GM18526 (cell line): Measurements from ENCODE around the gene KMT5C.

ENCODE experiments used
- POLR2A ChIP-seq: IDR thresholded peaks from 3 replicates; pipeline ENCODE4 v1.6.1; 2011; ENCODE audit not compliant: insufficient read length; ENCODE audit errors: extremely low read depth

The KMT5C gene

DNA sequence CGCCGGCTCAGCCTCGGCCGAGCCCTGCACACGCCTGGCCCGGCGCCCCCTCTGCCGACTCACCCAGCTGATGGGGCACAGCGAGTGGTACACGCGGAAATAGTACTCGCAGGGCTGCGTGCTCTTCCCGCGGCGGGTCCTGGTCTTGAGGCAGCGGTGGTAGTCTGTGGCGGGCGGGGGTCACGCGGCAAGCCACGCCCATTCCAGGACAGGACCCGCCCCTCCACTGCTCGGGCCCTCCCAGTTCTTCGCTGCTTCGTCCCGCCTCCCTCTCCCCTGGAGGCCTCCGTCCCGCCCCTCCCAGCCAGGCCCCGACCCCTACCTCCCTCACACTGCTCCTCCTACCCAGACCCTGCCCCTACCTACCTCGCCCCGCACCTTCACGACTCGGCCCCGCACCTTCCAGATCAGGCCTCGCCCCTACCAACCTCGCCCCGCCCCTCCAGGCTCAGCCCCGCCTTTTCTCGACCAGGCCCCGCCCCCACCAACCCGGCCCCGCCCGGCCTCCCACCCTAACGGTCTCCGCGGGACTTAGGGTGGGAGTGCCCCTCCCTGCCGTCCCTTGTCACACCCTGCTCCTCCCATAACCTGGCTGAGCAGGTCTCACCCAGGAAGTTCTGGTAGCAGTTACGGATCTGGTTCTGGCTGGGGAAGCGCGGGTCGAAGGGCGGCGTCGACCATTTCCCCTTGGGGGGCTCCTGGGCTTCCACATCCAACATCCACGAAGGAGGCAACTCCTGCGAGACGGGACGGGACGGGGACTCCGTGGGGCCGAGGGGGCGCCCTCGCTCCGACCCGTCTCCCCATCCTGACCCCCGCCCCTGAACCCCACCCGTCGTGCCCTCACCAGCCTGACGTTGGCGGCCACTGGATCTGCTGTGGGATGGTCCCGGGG, 14.4 kb downstream of the KMT5C start:
- no peak for TF ChIP-seq POLR2A

DNA sequence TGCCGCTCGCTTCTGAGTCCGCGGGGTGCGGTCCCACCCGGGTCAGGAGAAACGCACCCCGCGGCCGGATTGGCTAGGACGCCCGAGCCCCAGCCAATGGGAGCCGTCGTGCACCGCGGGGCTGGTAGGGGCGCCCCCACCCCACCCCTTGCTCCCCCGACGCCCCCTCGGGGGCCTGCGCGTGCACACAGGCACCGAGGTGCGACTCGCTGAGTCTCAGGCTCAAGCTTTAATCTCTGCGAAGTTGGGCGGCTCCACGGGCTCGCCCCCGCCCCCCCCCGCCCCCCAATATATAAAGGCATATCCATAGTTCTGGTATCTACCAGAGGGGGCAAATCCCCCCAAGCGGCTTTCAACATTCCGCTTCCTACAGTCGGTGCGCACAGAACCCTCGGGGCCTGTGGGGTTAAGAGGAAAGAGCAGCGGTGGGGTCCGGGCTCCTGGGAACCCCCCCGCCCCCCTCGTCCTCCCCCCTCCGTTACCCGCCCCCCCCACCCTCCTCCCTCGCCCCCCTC, 15.1 kb downstream of the KMT5C start, which contains the start of gene COX6B2:
Gene COX6B2, minus strand, starts transcription at position 22 of the 515 bp plus-strand sequence. CDS start 198 bp downstream, outside the sequence.
- no peak for TF ChIP-seq POLR2A

DNA sequence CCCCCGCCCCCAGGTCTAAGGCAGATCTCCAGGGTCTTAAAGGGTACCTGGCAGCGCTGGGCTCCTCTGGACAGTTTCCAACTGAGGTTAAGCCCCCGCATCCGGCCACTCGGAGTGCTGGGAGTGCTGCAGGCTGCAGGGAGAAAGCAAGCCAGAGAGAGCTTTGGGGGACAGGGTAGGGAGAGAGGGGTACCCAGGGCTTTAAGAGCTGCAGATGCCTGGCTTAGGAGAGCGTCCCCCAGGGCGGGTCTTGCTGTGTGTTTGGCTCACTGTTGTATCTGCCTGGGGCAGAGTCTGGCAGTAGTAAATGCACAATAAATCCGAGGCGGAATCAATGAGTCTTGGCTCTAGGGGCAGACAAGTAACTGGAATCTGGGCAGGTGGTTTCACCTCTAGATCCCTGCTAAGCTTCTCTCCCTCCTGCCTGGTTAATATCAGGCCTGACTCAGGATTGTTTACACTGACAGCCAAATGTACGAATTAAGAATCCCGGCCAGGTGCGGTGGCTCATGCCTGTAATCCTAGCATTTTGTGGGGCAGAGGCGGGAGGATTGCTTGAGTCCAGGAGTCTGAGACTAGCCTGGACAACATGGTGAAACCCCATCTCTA, 15.6 kb downstream of the KMT5C start:
- no peak for TF ChIP-seq POLR2A

DNA sequence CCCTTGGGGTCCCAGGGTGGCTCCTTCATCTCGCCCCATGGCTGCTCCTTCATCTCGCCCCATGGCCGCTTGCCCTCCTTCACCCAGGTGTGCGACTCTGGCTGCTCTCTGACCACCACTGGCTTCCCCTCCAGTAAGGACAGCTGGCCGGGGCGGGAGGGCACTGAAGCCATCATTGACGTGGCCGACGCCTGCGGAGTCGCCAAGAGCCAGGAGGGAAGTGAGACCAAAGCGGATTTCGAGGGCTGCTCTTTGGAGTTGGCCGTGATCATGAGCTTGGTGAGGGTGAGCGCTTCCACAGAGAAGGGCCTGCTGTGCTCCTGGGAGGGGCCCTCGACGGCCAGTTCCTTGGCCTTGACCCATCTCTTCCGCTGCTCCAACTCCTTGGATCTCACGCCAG, 18.8 kb downstream of the KMT5C start:
- no peak for TF ChIP-seq POLR2A

DNA sequence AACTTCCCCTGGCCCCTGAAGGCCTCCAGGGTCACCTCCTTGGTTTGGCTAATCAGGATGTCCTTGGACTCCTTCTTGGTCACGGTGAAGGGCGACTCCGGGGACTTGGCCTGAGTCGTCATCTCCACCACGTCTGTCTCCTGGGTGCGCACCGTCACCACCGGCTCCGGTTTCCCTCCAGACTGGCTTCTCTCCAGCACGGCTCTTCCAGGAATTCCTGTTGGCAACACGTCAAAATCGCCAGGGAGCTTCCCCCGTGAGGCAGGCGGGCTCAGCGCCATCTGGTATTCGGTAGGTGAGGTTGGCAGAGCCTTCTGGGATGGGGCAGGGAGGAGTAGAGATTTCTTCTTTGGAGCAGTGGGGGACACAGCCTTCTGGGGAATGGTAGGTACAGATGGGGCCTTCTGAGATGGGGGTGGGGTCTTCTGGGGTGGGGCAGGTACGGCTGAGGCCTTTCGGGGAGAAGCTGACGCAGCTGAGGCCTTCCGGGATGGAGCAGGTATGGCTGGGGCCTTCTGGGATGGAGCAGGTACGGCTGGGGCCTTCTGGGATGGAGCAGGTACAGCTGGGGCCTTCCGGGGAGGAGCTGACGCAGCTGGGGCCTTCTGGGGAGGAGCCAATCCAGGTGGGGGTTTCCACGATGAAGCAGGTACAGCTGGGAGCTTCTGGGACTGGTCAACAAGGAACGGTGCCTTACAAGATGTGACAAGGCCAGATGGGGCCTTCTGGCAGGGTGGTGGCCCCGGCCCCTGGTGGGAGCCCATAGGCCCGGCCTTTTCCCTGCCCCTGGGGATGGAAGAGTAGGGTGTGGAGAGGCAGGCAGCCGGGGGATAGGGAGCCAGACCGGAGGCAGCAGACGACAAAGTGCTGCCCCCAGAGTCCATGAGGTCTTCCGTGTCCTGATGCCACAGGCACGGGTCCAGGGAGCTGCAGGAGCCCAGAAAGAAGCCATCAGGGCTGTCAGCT, 19.6 kb downstream of the KMT5C start:
- no peak for TF ChIP-seq POLR2A

DNA sequence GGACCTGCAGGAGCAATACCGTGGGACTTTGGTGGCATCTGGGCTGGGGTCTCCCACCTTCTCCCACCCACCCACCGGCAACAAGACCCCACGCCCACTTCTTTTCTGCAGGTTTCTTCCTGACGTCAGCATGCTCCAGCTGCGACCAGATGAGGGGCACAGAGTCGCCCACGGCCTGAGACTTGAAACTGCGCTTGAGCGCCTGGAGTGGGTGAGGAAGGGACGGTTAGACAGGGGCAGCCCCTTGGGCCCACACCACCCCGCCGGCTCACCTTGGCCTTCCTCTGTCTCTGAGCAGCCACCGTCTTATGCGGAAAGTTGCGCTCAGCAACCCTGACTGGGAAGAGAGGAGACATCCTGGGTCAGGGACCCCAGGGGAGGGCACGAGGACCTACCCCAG, 21.2 kb downstream of the KMT5C start:
- no peak for TF ChIP-seq POLR2A

DNA sequence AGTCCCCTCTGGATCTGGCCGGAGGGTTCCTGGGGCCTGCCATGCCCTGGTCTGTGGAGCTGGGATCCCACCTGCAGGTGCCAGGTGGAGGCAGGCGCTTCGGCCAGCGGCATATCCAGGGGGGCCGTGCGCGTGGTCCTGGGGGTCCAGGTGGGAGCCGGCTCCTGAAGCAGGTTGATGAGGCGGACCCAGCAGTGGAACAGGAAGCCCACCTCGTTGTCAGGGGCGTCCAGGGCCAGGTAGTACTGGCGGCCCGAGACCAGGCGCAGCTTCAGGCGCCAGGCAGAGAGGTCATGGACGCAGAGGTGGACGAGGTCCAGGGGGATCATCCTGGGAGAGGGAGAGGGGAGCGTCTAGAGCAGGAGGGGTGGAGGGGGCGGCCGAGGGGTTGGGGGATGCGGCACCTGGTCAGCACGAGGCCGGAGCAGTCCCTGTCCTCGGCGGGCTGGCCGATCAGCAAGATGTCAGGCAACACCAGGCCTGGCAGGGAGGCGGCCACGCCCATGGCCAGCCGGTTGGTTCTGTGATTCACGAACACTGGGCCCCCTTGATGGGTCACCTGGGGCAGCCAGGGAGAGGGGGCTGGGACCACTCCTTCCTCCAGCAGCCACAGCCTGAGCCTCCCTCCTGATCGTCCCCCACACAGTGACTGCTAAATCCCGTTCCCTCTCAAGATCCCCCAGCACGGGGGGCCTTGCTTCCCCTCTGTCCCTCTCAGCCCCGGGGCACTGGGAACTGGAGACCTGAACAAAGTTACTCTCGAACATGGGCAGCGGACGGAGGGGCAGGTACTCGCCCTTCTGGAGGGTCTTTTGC, 22.7 kb downstream of the KMT5C start:
- no peak for TF ChIP-seq POLR2A

DNA sequence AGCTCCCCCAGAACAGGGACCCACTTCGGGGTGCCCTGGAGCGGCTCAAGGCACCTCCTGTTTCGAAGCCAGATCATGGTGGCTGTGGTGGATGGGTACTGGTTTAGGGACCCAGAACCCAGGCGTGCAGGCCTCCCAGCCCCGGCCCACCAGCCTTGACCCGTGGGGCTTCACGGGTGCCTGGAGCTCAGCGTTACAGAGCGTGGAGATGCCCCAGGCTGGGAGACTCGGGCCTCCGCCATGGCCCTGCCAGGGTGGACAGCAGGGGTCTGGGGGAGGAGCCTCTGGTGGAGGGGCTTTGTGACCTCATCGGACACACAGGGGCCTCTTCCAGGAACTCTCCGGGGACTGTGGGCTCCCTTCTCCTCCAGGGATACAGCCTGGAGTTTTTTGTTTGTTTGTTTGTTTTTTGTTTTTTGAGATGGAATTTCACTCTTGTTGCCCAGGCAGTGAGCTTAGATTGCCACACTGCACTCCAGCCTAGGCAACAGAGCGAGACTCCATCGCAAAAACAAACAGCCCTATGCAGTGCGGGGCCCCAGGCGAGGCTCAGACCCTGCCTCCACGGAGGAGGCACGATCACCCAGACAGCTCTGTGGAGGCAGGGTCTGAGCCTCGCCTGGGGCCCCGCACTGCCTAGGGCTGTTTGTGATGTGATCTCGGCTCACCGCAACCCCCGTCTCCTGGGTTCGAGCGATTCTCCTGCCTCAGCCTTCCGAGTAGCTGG, 23.5 kb downstream of the KMT5C start, which contains the start of gene GARIN5B:
Gene GARIN5B, minus strand, starts transcription at position 271 of the 727 bp plus-strand sequence. Its CDS starts 194 bp downstream, at position 77.
- TF ChIP-seq POLR2A: no peak

DNA sequence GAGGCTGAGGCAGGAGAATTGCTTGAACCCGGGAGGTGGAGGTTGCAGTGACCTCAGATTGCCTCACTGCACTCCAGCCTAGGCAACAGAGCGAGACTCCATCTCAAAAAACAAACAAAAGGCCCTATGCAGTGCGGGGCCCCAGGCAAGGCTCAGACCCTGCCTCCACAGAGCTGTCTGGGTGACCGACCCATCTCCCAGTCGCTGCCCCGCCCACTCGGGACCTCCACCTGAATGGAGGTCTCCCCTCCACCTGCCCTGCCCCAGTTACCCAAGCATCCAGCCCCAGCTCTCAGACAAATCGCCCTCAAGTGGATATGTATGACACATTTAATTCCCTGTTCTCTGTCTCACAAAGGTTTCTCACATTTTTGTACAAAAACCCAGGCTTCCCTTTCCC, 25.6 kb downstream of the KMT5C start:
- no peak for TF ChIP-seq POLR2A

DNA sequence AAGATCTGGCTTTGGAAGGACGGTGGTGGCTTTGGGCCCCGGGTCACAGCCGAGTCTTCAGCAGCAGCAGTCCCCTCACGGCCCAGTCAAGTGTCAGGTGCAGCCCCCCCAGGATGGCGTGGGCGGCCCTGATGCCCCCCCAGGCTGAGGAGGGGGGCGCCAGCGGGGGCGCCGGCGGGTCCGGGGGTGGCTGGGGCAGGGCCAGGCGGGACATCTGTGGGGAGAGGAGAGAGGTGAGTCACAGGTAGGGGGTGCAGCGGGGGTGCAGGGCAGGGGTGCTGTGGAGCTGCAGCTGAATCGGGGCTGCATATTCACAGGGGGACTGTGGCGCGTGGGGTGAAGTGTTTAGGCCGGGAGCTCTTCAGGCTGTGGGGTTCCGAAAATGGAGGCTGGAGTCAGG, 26.3 kb downstream of the KMT5C start:
- TF ChIP-seq POLR2A: no peak

DNA sequence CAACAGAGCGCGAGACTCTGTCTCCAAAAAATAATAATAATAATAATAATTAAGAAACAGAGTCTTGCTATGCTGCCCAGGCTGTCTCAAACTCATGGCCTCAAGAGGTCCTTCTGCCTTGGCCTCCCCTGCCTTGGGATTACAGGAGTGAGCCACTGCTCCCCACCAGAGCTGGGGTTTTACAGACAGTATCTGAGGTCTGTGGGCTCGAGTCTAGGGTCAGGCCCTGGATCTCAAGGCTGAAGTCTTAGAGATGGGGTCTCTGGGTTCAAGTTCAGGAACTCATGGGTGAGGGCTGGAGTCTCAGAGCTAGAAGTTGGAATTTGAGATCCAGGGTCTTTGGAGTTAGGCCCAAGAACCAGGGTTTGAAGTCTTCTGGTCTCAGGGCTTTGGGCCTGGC, 27.1 kb downstream of the KMT5C start:
- no peak for TF ChIP-seq POLR2A

DNA sequence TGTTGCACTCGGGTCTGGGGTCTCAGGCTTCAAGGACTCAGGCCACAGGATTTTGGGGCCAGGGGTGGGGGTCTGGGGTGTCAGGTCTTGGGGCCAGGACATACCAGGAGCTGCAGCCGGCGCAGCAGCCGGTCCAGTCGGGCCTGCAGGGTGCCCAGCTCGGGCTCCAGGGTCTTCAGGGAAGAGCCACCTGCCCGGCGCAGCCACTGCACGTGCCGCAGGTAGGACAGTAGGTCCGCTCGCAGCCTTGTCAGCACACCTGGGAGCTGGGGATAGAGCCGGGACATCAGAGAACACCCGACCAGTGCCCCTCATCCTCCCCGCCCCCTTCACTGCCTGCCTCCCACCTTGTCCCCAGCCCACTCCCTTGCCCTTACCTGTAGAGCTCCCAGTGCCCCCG, 28.4 kb downstream of the KMT5C start:
- TF ChIP-seq POLR2A: no peak
